Omental fat pad (tissue), 4 donors: ENCODE measurements around the gene NTRK1. TPM values are rescaled to one million over a fixed set of nuclear protein-coding genes. Genes with fewer than 3 reads are reported as not detected.
A peak's percentile ranks its signal among the peaks of the same experiment; 100 is the strongest.

Experiments
- ATAC-seq: fragments of 150-250 bp; one replicate; pipeline ENCODE4 v1.9.1; 2016; ENCODE audit warnings: mild to moderate bottlenecking, moderate library complexity; ENCODE audit not compliant: low FRiP score
- DNase-seq: peaks from one replicate; pipeline ENCODE4 v3.0.0-alpha.2; 2019; ENCODE audit warnings: low spot score
- total RNA-seq, 4 donors: library from RNA; depleted of rRNA; stranded (reverse); fragments of >200 nt; gene quantifications; one replicate each; pipeline ENCODE4 v1.1.0, GENCODE V29; 2016
- TF ChIP-seq, protein P1 (sequence below), 3 donors: fragments of 450-650 bp; IDR thresholded peaks; one replicate each; pipeline ENCODE4 v1.5.1; 2016 to 2017; ENCODE audit warnings: antibody characterized with exemption in 3 of 3, mild to moderate bottlenecking in 3 of 3, moderate library complexity in 2 of 3

NTRK1 gene
- 1 to 10 TPM; 1.3 to 6.3 (median 1.6) TPM for total RNA-seq

DNA sequence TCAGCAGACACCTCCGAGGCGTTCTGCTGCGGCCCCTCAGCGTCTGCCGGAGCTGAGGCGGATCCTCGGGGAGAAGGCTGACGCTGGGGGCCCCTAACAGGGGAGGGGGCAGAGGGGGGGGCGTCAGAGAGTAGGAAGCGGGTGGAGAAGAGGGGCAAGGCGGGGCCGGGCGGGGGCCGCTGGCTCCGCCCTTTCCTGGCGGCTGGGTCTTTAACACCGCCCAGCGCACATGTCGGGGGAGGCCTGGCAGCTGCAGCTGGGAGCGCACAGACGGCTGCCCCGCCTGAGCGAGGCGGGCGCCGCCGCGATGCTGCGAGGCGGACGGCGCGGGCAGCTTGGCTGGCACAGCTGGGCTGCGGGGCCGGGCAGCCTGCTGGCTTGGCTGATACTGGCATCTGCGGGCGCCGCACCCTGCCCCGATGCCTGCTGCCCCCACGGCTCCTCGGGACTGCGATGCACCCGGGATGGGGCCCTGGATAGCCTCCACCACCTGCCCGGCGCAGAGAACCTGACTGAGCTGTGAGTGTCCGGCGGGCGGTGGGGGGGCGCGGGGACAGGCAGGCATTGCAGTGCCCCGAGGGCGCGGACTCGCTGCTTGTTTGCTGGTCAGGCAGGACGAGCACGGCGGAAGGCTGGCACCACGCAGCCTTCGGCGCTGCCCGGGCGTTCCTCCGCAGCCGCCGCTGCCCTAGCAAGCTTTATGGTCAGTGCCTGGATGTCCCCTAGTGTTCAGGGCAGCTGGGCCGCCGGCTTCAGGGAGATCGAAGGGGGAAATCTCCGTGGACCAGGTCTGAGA is at the start of gene NTRK1:
TSS of gene NTRK1 (plus strand) at position 238 of the 796 bp plus-strand sequence. CDS start at position 308, 70 bp downstream.
- ATAC-seq: peak; percentile 50
- TF ChIP-seq, protein P1, sequence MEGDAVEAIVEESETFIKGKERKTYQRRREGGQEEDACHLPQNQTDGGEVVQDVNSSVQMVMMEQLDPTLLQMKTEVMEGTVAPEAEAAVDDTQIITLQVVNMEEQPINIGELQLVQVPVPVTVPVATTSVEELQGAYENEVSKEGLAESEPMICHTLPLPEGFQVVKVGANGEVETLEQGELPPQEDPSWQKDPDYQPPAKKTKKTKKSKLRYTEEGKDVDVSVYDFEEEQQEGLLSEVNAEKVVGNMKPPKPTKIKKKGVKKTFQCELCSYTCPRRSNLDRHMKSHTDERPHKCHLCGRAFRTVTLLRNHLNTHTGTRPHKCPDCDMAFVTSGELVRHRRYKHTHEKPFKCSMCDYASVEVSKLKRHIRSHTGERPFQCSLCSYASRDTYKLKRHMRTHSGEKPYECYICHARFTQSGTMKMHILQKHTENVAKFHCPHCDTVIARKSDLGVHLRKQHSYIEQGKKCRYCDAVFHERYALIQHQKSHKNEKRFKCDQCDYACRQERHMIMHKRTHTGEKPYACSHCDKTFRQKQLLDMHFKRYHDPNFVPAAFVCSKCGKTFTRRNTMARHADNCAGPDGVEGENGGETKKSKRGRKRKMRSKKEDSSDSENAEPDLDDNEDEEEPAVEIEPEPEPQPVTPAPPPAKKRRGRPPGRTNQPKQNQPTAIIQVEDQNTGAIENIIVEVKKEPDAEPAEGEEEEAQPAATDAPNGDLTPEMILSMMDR (IDR thresholded peaks at IDR 0.05): no peak
- no peak for DNase-seq

DNA sequence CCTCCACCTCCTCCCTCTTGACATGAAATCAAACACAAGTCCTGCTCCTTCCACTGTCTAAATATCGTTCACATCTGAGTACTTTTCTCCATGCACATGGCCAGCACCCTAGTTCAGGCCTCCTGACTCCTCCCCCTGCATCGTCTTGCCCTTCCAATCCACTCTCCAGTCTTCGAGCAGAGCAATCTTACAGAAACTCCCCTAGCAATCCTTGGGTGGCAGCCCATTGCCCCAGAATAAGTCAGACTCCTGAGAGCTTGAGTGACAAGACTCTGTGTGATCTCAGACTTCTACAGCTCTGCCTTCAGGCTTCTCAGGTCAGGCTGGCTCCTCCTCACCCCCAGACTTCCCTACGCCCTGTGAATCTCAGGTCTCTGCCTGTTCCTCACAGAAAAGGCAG is 49.5 kb upstream of the NTRK1 start:
- TF ChIP-seq, protein P1 (IDR thresholded peaks at IDR 0.05): no peak
- DNase-seq: no peak
- no peak for ATAC-seq

DNA sequence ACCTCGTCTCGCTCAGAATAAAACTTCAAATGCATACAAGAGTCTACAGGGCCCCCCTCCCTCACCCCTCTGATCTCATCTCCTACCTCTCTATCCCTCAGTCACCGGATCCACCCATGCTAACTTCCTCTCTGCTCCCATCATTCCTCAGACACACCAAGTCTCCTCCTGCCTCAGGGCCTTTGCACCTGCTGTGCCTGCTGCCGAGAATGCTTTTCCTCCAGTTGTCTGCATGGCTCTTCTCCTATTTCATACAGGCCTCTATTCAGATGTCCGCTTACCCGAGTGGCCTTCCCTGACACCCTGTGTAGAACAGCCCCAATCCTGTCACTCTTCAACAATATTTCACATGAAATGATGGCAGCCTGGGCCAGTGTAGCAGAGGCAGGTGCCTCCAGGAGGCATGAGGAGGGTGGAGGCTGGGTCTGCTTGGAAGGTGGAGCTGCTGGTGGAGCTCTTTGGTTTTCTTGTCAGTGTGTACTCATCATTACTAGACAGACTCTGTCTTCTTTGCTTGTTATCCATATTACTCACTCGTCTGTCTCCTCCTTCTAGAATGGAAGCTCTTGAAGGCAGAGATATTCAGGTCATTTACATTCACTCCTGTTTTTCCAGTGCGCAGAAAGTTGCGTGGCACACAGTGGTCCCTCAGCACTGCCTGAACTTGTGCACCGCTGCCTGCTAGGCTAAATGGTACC is 48.2 kb upstream of the NTRK1 start:
- ATAC-seq (no peak), DNase-seq (no peak)
- TF ChIP-seq, protein P1 (IDR thresholded peaks at IDR 0.05): no peak

DNA sequence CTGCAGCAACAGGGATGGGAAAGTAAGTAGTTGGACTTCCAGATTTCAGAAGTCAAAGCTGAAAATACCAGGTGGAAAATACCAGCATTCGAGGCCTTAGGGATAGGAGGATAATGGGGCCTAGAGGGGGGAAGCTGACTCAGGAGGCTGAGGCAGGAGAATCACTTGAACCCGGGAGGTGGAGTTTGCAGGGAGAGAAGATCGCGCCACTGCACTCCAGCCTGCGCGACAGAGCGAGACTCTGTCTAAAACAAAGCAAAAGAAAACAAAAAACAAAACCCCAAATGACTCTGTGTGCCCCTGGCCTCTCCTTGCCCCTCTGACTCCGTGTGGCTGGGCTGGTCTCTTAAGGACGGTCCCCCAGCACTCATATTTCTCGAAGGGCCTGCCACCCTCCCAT is 47.4 kb upstream of the NTRK1 start:
- TF ChIP-seq, protein P1 (IDR thresholded peaks at IDR 0.05): no peak
- no peak for ATAC-seq

DNA sequence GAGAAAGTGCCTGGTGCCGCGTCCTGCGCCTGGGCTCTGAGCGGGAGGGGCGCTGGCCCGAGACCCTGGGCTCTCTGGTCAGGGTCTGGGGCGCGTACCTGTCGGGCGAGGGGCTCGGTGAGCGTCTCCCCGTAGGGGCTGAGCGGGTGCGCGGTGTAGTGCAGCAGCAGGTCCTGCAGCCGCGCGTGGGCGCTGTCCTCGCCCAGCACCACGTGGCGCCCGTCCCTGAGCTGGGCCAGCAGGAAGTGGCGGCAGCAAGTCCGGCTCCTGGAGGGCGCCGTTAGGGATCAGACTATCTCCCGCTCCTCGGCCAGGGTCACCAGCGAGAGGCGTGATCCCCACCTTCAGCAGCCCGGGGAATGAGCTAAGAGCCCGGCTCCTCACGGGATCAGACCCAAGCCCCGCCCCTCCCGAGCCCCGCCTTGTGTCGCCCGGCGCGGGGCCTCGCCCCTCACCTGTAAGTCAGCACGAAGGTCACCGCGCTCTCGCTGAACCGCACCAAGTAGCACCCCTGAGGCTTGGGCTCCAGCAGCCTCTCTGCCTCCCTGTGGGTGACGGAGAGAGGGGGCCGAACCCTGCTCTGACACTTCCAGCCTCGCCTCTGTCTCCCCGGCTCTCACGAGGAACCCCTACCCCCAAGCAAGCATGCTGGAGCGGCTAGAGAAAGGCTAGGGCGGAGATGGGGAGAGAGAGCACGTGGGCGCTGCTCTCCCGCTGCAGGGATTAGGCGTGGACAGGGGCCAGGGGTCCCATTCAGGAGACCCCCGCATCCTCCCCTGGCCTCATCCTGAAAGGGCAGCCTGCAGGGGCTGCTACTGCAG is 46.7 kb upstream of the NTRK1 start:
- ATAC-seq (peak; percentile 75), DNase-seq (no peak)
- TF ChIP-seq, protein P1 (IDR thresholded peaks at IDR 0.05): no peak

More for the DNA sequence above, 47.4 kb upstream of the NTRK1 start:
- no peak for DNase-seq

DNA sequence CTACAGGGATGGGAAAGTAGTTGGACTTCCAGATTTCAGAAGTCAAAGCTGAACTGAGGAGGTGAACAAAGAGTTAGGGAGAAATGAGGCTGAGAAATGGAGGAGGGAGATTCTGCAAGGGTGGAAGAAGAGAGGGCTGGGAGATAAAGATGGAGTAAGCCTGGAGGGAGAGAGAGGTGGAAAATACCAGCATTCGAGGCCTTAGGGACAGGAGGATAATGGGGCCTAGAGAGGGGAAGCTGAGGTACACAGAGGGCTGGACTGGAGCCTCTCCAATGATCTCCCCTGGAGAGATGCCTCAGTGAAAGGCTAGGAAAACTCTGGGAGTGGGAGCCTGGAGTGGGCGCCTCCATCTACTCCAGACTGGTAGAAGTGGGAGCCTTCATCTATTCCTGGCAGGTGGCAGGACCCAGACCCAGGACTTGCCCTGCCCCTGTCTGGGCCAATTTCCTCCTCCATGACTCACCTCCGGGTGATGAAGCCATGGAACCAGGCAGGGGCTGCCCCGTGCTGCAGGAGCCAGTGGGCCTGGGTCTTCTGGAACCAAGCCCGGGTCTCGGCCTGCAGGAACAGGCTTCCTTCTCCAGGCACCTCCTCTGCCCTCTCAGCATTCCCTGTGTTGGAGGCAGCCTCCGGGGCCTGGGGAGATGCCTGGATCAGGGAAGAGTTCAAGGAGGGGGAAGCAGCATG is 45.9 kb upstream of the NTRK1 start:
- ATAC-seq: no peak
- DNase-seq: no peak
- TF ChIP-seq, protein P1 (IDR thresholded peaks at IDR 0.05): no peak
